HG03066 (cell line): ENCODE results near the gene AJAP1.
"Not testable (repeated sequence)": the region's sequence is repeated elsewhere in the genome, so short reads cannot be mapped to it uniquely, and the experiment has no call there.

Experiments
- ATAC-seq: cut with Tn5 transposase; IDR thresholded peaks from one replicate; pipeline ENCODE4 v1.9.1; 2021; ENCODE audit warnings: low read depth; ENCODE audit not compliant: unreplicated experiment

The AJAP1 gene

DNA sequence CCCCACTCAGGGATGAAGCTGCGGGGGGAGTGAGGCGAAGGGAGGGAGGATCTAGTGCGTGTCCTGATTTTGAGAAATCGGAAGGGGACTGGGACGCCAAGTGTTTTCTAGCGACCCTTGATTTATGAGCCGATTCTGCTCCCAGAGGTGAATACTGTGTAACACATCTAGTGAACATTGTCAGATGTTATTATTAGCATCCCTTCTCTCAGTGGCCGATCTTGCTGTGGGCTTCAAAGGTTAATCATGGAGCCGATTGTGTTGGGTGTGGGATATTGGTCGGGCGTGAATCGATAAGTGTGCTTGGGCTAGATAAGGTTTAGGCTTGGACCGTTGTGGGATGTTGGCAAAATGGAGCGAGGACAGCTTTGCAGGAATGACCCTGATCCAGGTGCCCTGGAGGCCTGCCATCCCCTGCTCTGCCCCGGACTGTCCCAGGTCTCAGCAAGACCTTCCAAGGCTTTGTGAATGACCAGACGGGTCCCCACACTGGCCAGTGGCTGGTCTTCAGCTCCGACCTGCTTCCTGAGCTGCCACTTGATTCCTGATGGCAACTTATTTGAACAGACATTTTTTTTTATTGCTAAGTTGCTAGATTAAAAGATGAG, 2.2 kb downstream of the AJAP1 start:
- no peak for ATAC-seq

GRCh38 chr1:4657244-4657789, 2.9 kb downstream of the AJAP1 start:
- ATAC-seq: no peak

GRCh38 chr1:4657960-4658541, 3.6 kb downstream of the AJAP1 start:
- ATAC-seq: no peak

- no peak for ATAC-seq
These were observed 4.5 kb downstream of the AJAP1 start for GRCh38 chr1:4658643-4659628.

GRCh38 chr1:4660917-4661594, 6.6 kb downstream of the AJAP1 start:
- no peak for ATAC-seq

DNA sequence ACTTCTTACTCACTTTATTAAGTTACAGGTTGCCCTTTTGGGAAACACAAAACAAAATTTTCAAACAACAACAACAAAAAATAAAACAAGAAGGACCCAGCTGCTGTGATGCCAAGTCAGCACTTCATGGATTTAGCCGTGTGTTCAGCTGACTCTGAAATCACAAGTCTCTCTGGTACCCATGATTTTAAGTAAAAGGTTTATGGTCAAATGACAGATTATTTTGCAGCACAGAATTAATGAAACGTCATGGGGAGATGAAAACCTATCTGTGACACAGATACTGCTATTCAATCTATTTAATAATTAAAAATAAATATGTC, 7.1 kb downstream of the AJAP1 start:
- ATAC-seq: no peak

GRCh38 chr1:4662168-4662567, 7.8 kb downstream of the AJAP1 start:
- no peak for ATAC-seq

GRCh38 chr1:4662723-4663122, 8.3 kb downstream of the AJAP1 start:
- ATAC-seq: no peak

- no peak for ATAC-seq
These were observed 9.7 kb downstream of the AJAP1 start for GRCh38 chr1:4664095-4664494.

- ATAC-seq: no peak
These were observed 10.2 kb downstream of the AJAP1 start for GRCh38 chr1:4664606-4665005.

DNA sequence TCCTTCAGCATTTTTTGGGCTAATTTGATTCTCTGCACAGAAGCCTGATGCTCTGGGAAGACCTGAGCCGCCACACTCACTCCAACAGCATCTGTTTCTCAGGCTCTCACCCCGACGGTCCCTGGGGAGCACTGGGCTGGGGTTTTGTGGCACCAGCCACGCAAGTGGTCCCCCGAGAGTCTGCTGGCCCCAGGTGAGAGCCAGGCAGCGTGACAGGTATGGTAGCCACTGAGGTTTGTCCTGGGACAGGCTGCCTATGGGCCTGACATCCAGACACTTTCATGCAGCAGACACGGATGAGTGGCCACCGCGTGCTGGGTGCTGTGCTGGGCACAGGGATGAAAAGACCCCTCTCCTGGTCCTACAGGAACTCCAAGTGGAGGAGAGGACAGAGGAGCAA, 11.0 kb downstream of the AJAP1 start:
- ATAC-seq: no peak

- ATAC-seq: not testable (repeated sequence)
These were observed 12.3 kb downstream of the AJAP1 start for GRCh38 chr1:4666683-4667082.

DNA sequence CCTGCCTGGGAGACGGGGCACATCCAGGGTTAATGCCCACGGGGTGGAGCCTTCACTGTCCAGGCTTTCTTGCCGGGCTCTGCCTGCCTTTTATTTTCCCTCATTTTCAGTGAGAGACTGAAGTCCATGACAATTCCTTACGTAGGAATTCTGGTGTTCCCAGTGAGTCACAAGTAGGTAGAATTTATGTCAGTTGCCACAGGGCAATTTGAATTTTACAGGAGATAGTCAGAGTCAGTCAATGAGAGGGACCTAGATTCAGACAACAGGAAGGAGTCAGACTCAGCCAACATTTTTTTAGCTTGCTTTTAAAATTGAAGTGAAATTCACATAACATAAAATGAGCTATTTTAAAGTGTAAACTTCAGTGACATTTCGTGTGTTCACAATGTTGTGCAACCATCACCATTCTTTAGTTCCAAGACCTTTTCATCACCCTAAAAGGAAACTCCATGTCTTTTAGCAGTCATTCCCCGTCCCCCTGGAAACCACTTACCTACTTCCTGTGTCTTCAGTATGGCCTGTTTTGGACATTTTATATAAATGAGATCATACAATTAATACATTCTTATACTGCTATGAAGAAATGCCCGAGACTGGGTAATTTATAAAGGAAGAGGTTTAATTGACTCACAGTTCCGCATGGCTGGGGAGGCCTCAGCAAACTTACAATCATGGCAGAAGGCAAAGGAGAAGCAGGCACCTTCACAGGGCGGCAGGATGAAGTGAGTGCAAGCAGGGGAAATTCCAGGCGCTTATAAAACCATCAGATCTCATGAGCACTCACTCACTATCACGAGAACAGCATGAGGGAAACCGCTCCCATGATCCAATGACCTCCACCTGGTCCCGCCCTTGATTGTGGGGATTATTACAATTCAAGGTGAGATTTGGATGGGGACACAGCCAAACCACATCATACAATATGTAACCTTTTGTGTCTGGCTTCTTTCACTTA, 14.6 kb downstream of the AJAP1 start:
- ATAC-seq: no peak

GRCh38 chr1:4670265-4670664, 15.9 kb downstream of the AJAP1 start:
- no peak for ATAC-seq

DNA sequence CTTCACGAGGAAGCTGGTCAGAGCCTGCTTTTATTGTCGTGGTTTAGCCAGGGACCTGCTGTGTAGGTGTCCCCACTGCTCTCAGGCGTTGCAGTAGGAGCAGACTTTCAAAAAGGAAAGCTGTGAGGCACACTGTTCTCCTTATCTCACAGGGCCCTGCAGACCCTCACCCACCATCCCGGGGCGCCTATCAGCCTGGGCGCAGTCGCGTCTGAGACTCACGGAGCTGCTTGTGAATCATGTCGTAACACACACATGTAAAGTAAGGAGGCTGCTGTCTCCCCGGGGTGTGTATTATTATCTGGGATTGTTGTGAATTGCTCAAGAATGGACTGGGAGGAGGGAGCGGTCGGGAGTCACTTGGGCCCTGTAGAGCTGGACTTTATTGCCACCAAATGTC, 17.4 kb downstream of the AJAP1 start:
- ATAC-seq: no peak

GRCh38 chr1:4673494-4673893, 19.1 kb downstream of the AJAP1 start:
- ATAC-seq: no peak

DNA sequence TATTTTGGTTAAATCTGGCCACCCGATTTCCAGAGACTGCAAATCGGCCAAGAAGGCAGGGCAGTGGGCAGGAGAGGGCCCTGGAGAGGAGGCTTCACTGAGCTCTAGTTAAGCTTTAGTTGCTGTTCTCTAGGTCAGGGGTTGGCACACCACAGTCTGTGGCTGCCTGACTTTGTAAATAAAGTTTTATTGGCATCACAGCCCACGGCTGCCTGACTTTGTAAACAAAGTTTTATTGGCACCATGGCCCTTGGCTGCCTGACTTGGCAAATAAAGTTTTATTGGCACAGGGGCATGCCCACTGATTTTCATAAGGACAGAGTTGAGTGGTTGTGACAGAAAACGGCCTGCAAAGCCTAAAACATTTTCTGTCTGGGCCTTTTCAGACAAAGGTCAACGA, 19.7 kb downstream of the AJAP1 start:
- ATAC-seq: no peak

GRCh38 chr1:4674676-4675075, 20.3 kb downstream of the AJAP1 start:
- no peak for ATAC-seq

GRCh38 chr1:4675454-4676186, 21.2 kb downstream of the AJAP1 start:
- no peak for ATAC-seq
